Lower lobe of right lung (tissue), 2 donors: ENCODE data around the gene COTL1. TPM values are rescaled to one million over a fixed set of nuclear protein-coding genes. Genes with fewer than 3 reads are reported as not detected.

Experiments
- ATAC-seq, 2 donors: fragments of 200-7000 bp; cut with Tn5 transposase; one replicate each; pipeline ENCODE4 v1.9.1; 2020 to 2022; ENCODE audit warnings: mild to moderate bottlenecking in 2 of 2, moderate library complexity in 2 of 2
- DNase-seq: peaks from one replicate; pipeline ENCODE4 v3.0.0-alpha.2; 2020
- H3K27ac ChIP-seq: fragments of 200-600 bp; one replicate; pipeline ENCODE4 v1.8.0; 2022
- H3K27me3 ChIP-seq: fragments of 200-600 bp; one replicate; pipeline ENCODE4 v1.8.0; 2022; ENCODE audit warnings: low read depth
- H3K36me3 ChIP-seq: fragments of 200-600 bp; one replicate; pipeline ENCODE4 v1.8.0; 2022; ENCODE audit warnings: mild to moderate bottlenecking
- H3K4me1 ChIP-seq: fragments of 200-600 bp; one replicate; pipeline ENCODE4 v1.8.0; 2022
- H3K4me3 ChIP-seq: fragments of 200-600 bp; one replicate; pipeline ENCODE4 v1.8.0; 2022; ENCODE audit warnings: mild to moderate bottlenecking
- H3K9me3 ChIP-seq: fragments of 200-600 bp; one replicate; pipeline ENCODE4 v1.8.0; 2022
- intact Hi-C: fragments of 100-400 bp; cut with DNase I; formaldehyde crosslinking; loops from one replicate; pipeline ENCODE4 v1.11.0; 2022
- total RNA-seq: library from RNA; stranded (reverse); fragmentation: NEBNext Ultra II Directional; extraction: Animal tissue kit (Norgen Biotek cat#: 25700); gene quantifications from one replicate; pipeline ENCODE4 v1.2.1, GENCODE V29; 2021
- TF ChIP-seq, protein P1 (sequence below): fragments of 200-600 bp; IDR thresholded peaks from one replicate; pipeline ENCODE4 v1.8.0; 2022; ENCODE audit warnings: antibody characterized with exemption, mild to moderate bottlenecking
- donor health status: DM: no; HTN: yes; CAD: no; lungs with severe emphysema.

Gene COTL1
- total RNA-seq, 1 donor from 2014 or later = 221 TPM

- Histone ChIP-seq H3K4me3 (no peak overlapping the region), H3K27ac (no peak overlapping the region), H3K9me3 (no peaks in the 10 kb centered on the region), H3K4me1 (peaks cover 26% of the 10 kb centered on the region), H3K27me3 (no peaks in the 10 kb centered on the region), H3K36me3 (no peaks in the 10 kb centered on the region)
- no peak for DNase-seq
- intact Hi-C loops = no loop called here
- no peak for ATAC-seq
- TF ChIP-seq, protein P1, sequence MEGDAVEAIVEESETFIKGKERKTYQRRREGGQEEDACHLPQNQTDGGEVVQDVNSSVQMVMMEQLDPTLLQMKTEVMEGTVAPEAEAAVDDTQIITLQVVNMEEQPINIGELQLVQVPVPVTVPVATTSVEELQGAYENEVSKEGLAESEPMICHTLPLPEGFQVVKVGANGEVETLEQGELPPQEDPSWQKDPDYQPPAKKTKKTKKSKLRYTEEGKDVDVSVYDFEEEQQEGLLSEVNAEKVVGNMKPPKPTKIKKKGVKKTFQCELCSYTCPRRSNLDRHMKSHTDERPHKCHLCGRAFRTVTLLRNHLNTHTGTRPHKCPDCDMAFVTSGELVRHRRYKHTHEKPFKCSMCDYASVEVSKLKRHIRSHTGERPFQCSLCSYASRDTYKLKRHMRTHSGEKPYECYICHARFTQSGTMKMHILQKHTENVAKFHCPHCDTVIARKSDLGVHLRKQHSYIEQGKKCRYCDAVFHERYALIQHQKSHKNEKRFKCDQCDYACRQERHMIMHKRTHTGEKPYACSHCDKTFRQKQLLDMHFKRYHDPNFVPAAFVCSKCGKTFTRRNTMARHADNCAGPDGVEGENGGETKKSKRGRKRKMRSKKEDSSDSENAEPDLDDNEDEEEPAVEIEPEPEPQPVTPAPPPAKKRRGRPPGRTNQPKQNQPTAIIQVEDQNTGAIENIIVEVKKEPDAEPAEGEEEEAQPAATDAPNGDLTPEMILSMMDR = no peak
Measured at GRCh38 chr16:84535408-84535807, 82.5 kb downstream of the COTL1 start.

DNA sequence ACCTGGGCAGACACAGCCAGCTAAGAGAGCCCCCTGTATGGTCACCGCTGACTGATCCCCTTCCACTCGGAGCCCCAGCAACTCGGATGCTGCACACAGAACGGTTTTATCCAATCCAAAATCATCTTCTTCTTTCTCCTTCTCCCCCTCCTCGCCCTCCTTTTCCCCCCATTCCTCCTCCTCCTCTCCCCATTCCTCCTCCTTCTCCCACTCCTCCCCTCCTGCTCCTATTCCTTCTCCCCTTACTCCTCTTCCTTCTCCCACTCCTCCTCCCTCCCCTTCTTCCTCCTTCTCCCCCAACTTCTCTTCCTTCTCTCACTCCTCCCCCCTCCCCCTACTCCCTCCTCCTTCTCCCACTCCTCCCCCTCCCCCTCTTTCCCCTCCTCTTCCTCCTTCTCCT is 83.1 kb downstream of the COTL1 start:
- H3K4me1 ChIP-seq = peaks cover 26% of the 10 kb centered on the region
- no peak for DNase-seq
- H3K4me3 ChIP-seq = no peak overlapping the region
- intact Hi-C loops = no loop called here
- ATAC-seq = no peak
- no peaks in the 10 kb centered on the region for H3K27me3 ChIP-seq
- H3K27ac ChIP-seq = no peak overlapping the region
- TF ChIP-seq, protein P1 = no peak
- H3K36me3 ChIP-seq = no peaks in the 10 kb centered on the region
- no peaks in the 10 kb centered on the region for H3K9me3 ChIP-seq

DNA sequence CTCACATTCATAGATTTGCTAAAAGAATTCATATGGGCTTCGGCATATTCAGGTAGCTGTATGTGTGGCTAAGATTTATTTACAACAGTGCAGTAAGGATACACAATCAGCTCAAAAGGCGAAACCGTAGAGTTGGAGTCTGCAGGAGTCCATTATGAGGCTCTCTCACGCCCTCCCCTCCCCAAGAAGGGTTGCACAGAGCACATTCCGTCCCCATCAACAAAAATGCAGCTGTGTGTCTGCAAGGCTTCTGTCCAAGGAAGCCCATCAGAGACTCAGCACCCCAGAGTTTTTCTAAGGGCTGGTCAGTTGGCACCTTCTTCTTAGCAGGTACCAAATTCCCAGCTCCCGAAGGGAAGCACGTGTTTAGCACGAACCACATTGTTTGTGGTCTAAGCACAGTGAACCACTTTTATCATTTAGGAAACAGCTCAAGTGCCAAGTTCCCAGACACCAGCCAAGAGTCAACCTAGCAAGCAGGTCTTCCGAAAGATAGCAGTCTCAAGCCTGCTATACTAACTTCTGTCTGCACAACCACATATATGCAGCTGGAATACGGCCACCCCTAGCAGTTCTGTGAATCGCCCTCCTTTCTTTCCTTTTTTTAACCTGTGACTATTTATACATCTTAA is 84.9 kb downstream of the COTL1 start:
- Histone ChIP-seq H3K36me3 (no peaks in the 10 kb centered on the region), H3K4me3 (no peak overlapping the region), H3K4me1 (peaks cover 31% of the 10 kb centered on the region), H3K27ac (peak overlapping the region; percentile 79), H3K27me3 (no peaks in the 10 kb centered on the region), H3K9me3 (no peaks in the 10 kb centered on the region)
- DNase-seq = peak; percentile 3
- intact Hi-C loops = no loop called here
- TF ChIP-seq, protein P1 = no peak
- peak in 1 of 2 donors; percentile 8 for ATAC-seq

GRCh38 chr16:84532291-84532724 is 85.6 kb downstream of the COTL1 start:
- no peak for DNase-seq
- no peak overlapping the region for H3K4me3 ChIP-seq
- TF ChIP-seq, protein P1 = no peak
- peak; percentile 82 to 83 for ATAC-seq
- H3K27ac ChIP-seq = peak overlapping the region; percentile 79
- H3K4me1 ChIP-seq = peaks cover 38% of the 10 kb centered on the region
- no peaks in the 10 kb centered on the region for H3K9me3 ChIP-seq
- intact Hi-C loops = no loop called here
- H3K27me3 ChIP-seq = no peaks in the 10 kb centered on the region
- no peaks in the 10 kb centered on the region for H3K36me3 ChIP-seq

GRCh38 chr16:84531671-84532111 is 86.2 kb downstream of the COTL1 start:
- Histone ChIP-seq H3K27me3 (no peaks in the 10 kb centered on the region), H3K36me3 (no peaks in the 10 kb centered on the region), H3K27ac (peak overlapping the region; percentile 79), H3K4me3 (no peak overlapping the region), H3K9me3 (no peaks in the 10 kb centered on the region), H3K4me1 (peaks cover 44% of the 10 kb centered on the region)
- intact Hi-C loops = no loop called here
- TF ChIP-seq, protein P1 = no peak
- DNase-seq (peak; percentile 29), ATAC-seq (no peak)
